ENCODE measurements around the gene ZNRF2.
"Not testable (repeated sequence)": the region's sequence is repeated elsewhere in the genome, so short reads cannot be mapped to it uniquely, and the experiment has no call there.

ZNRF2 gene

DNA sequence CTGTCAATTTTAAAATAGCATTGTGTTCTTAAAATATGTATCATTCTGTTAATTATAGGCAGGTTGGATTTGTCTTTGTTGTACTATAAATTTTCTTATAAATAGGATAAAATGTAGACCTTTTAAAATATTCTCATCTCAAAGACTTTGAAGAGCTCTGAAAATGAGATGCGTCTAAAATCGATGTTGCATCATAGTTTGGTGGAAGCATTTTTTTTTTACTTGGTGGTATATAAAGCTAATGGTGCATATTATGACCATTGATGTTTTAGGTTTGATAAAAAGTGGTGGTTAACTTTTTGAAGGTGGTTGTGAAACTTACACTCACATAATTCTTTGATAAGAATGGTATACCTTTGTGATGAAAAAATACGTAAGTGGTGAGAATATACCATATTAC is 69.1 kb downstream of the ZNRF2 start:
- in situ Hi-C loops (cut with HindIII; ENCODE audit: low sequenced_read_pairs) = no loop called here

DNA sequence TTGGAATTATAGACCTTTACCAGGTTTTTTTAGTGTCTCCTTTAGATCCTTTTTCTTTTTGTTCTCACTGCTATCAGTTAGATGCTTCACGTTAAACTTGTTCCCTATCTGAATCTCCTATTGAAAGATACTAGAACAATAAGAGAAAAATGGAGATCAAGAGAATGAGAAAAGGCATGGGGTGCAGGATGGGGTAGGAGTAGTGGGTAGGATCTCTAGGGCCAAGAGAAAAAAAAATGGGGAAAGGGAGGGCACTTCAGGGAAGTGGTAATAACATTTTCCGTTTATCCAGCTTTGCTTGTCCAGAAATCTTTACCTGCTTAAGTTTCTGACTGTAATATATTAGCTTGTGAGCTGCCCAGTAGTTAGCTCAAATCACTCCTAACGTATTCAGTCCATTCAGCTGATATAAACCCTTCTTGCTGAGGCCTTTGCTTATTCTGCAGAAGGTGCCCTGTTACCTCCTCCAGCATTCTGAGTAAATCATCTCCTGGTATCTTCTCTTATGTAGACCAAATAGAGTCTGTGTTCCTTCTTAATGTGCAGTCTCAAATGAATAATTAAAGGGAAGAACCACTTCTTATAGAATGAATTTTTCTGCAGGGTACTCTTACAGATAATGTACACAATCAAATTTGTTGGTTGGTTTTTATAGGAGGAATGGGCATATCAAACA is 69.7 kb downstream of the ZNRF2 start:
- in situ Hi-C loops (cut with HindIII; ENCODE audit: low sequenced_read_pairs) = no loop called here

DNA sequence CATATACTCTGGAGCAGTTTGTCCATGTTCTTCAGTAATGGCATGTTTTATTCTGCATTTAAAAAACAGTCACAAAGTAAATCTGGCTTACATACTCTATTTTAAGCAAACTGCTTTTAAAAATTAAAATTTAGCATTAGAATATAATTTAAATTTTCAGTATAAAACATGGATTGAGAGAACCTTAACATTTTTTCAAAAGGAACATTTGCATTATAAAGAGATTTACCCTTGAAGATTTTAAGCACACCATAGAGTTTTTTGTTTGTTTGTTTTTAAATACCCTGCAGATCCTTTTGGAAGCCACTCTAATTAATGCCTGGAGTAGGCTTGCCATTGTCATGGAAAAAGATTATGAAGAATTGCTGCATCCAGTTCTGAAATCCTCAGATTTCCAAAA is 70.4 kb downstream of the ZNRF2 start:
- in situ Hi-C loops (cut with HindIII; ENCODE audit: low sequenced_read_pairs) = no loop called here

DNA sequence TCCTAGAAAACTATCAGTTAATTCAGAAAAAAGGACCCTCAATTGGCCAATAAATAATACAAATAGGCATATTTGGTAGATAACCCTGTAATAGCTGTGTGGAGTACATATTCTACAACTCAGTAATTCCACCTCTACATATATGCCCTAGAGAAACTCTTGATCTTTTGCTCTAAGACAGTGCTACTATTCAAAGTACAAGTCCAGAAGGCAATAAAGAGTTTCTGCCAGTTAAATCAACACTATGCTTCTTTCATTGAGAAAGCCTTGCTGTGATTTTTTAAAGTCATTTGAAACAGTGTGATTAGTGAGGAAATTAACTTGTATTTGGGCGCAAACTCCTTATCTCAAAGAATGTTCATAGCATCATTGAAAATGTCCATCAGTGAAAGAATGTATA is 75.6 kb downstream of the ZNRF2 start:
- in situ Hi-C loops (cut with HindIII; ENCODE audit: low sequenced_read_pairs) = no loop called here

DNA sequence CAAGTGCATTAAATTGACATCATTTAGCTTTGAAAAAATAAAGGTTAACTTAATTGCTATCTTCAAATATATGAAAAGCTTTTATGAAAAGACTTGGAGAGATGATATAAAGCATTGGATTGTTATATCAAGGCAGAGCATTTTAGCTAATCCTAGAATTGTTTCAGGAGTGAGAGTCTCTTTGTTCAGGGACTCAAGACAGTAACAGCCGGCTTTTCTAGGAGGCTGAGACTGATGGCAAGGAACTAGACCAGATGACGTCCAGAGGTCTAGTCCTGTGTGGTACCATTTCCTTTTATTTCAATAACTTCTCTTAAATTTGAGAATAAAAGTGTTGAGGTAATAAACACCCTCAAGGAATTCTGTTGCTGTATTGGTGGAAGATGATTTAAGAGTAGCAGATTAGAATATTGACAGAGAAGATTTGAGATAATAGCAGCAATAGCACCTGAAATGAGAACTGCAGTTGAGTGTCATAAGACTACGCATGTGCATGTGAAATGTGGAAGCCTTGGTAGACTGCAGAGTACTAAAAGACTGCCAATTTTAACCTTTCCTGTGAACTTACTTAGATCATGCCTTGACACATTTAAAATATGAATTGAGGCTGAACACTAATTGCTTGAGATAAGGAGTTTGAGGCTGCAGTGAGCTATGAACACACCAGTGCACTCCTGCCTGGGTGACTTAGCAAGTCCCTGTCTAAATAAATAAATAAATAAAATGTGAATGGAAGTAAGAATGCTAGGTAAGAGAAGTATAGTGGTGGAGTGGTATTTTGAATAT is 79.6 kb downstream of the ZNRF2 start:
- in situ Hi-C loops (cut with HindIII; ENCODE audit: low sequenced_read_pairs) = no loop called here

DNA sequence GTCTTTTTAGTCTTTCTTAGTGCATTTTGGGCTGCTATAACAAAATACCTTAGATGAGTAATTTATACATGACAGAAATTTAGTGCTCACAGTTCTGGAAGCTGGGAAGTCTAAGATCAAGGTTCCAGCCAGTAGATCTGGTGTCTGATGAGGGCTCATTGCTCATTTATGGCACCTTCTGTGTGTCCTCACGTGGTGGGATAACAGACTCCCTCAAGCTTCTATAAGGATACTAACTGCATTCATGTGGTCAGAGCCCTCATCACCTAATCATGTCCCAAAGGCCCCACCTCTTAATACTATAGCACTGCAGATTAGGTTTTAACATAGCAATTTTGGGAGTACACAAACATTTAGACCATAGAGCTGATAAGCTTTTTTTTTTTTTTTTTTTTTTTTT is 80.4 kb downstream of the ZNRF2 start:
- in situ Hi-C loops (cut with HindIII; ENCODE audit: low sequenced_read_pairs) = no loop called here

DNA sequence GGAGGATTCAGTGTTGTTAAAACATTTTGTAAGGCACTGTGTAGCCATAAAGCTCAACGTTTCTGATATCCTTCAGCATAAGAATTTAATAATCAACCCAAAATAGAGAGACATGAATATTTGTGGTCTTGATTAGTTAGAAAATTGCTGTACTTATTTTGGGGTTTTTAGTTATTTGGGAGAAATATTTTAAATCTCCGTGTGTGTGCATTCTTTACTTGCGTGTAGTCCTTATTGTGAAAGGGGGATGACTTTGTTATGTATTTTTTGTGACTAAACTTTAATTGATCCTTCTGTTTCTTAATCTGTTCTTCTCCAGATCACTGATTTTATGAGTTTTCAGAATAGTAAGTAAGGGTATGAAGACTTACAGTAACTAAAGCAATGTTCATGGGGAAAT is 81.2 kb downstream of the ZNRF2 start:
- in situ Hi-C loops (cut with HindIII; ENCODE audit: low sequenced_read_pairs) = no loop called here

DNA sequence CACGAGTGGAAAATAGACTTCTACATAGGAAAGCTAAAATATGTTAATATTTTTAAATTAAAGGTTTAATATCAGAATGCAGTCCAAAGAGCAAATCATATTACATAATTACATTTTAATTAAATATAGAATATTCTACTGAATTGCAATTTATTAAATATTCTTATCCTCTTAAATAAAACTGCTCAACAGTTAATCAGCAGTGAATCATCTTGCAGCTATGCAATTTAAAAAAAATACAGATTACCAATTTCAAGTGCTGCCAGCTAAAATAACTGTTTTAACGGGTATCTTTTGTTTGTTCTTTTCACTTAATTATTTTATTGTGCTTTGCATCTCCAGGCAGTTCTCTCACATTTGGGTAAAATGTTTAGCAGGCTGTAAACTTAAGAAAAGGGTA is 82.2 kb downstream of the ZNRF2 start:
- in situ Hi-C loops (cut with HindIII; ENCODE audit: low sequenced_read_pairs) = no loop called here

DNA sequence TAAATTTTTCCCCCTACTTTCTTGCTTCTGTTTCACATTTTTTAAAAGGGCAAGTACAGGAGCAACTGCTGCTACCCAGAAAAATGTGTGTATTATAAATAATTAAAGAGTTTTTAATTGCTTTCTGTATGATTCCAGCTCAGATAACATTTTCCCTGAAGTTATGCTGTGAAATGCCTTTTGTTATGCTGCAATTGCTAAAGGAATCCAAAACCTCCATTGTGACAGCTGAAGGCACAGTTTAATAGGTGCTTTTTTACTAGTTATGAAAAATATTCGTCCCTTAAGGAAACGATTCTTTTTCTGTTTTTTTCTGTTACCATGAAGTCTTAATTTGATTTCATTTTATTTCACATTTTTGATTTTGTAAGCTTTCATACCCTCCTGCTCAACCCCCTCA is 83.2 kb downstream of the ZNRF2 start:
- in situ Hi-C loops (cut with HindIII; ENCODE audit: low sequenced_read_pairs) = no loop called here

DNA sequence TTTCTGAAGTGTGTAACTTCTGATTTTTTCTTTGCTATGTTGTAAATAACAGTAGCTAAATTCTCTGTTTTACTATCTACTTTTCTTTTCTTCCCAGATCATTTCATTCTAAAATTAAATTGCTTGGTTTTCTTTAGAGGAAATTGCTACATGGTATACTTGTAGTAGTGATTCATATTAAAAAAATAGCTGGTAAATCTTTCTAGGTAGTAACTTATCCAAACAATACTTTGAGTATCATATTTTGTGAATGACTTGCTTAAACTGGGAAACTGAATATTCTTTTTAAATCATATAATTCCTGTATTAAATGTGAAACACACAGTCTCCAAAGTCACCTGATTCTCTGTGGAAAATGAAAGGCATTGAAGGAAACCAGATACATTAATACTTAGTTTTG is 85.5 kb downstream of the ZNRF2 start:
- in situ Hi-C loops (cut with HindIII; ENCODE audit: low sequenced_read_pairs) = no loop called here

DNA sequence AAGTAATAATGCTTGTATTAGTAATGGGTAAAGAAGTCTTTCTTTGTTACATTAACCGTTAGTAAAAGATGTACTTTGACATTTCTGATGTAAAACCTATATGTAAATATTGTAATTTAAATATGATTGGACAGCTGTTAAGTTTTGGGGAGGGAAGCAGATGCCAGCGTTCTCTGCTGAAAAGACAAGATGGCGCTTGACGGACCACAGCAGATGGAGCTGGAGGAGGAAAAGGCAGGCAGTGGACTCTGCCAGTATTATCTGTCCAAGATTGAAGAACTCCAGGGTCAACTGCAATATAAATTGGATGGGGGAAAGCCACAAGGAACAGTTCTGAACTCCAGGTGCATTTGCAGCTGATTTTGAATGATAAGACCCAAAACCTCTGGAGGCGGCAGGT is 86.9 kb downstream of the ZNRF2 start:
- in situ Hi-C loops (cut with HindIII; ENCODE audit: low sequenced_read_pairs) = no loop called here

DNA sequence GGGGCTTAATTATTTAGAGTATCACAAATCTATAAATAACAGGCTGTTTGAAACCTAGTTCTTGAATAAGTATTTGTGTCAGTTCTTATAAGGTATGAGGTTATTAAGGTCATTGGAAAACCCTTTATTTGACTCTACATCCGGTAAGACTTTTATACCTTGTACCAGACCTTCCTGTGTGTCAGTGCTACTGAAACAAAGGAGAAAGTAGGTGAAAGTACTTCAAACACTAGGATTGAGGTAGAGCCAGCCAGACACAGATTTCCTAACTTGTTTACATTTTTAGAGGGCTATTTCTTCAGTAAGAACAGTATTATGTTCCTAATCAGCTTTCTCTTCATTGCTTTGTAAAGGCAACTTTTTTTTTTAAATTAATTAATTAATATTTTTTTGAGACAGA is 93.9 kb downstream of the ZNRF2 start:
- in situ Hi-C loops (cut with HindIII; ENCODE audit: low sequenced_read_pairs) = no loop called here

DNA sequence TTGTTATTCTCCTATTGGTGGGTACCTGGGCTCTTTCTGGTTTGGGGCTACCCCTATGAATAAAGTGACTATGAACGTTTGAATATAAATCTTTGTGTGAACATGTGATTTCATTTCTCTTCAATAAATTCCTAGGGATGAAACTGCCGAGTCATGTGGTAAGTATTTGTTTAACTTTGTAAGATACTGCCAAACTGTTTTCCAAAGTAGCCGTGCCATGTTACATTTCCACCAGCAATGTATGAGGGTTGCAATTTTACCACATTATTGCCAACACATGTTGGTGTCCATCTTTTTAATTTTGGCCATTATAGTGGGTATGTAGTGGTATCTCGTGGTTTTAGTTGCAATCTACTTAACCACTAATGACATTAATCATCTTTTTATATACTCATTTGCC is 94.7 kb downstream of the ZNRF2 start:
- in situ Hi-C loops (cut with HindIII; ENCODE audit: low sequenced_read_pairs) = no loop called here

DNA sequence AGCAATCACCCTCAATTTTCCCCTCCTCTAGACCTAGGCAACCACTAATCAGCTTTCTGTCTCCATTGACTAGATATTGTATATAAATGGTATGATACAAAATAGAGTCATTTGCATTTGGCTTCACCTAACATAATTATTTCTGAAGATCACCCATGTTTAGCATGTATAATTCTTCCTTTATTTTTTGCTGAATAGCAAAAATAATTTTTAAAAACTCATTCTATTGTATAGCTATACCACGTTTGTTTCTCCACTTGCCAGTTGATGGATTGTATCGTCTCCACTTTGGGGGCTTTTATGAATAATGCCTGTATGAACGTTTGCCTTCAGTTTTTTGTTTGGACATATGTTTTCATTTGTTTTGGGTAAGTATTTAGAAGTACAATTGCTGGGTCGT is 95.3 kb downstream of the ZNRF2 start:
- in situ Hi-C loops (cut with HindIII; ENCODE audit: low sequenced_read_pairs) = no loop called here

DNA sequence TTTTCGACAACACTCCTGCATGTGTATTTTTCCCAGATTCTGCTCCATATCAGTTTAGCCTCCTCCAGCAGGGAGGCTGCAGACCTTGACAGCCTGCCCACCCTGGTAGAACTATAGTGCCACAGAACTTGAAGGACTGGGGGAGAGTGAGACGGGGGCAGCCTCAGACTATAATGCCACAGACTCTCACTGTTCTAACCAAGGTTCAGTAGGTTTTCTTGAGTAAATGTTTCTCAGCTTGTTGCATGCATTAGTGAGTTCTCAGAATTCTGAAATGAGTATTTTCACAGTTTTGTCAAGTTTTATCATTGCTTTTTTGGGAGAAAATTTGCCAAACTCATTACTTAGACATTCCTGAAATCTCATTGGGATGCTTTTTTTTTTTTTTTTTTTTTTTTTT is 95.9 kb downstream of the ZNRF2 start:
- in situ Hi-C loops (cut with HindIII; ENCODE audit: low sequenced_read_pairs) = no loop called here

DNA sequence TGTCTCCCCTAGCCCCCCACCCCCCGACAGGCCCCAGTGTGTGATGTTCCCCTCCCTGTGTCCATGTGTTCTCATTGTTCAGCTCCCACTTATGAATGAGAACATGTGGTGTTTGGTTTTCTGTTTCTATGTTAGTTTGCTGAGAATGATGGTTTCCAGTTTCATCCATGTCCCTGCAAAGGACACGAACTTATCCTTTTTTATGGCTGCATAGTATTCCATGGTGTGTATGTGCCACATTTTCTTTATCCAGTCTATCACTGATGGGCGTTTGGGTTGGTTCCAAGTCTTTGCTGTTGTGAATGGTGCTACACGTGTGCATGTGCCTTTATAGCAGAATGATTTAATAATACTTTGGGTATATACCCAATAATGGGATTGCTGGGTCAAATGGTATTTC is 96.4 kb downstream of the ZNRF2 start:
- in situ Hi-C loops (cut with HindIII; ENCODE audit: low sequenced_read_pairs) = not testable (repeated sequence)

DNA sequence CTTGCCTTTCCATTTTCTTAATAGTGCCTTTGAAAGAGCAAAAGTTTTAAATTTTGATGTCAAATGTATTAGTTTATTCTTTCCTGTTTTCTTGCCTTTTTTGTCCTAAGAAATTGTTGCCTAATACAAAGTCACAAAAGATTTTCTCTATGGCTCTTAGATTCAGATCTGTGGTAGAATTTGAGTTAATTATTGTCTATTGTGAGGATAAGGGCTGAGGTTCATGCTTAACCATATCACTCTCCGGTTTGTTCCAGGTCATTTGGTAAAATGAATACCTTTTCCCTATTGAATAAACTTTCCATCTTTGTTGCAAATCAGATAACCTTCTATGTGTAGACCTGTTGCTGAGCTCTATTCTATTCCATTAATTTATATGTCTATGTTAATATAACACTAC is 98.2 kb downstream of the ZNRF2 start:
- in situ Hi-C loops (cut with HindIII; ENCODE audit: low sequenced_read_pairs) = no loop called here

DNA sequence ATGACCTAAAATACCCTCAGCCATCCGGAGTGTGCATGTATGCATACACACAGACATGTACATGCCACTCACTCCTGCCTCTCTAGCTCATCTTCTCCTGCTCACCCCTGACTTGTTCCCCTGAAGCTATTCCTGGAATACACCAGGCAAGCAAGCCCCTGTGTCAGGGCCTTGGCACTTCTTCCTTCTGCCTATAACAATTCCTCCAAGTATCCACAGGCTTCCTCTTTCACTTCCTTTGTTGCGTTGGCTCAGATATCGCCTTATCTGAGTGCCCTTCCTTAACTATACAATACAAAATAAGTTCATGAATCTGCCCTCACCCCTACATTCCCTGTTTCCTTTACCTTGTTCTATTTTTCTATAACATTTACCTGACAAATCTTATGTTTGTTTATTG is 105.4 kb downstream of the ZNRF2 start:
- in situ Hi-C loops (cut with HindIII; ENCODE audit: low sequenced_read_pairs) = no loop called here

DNA sequence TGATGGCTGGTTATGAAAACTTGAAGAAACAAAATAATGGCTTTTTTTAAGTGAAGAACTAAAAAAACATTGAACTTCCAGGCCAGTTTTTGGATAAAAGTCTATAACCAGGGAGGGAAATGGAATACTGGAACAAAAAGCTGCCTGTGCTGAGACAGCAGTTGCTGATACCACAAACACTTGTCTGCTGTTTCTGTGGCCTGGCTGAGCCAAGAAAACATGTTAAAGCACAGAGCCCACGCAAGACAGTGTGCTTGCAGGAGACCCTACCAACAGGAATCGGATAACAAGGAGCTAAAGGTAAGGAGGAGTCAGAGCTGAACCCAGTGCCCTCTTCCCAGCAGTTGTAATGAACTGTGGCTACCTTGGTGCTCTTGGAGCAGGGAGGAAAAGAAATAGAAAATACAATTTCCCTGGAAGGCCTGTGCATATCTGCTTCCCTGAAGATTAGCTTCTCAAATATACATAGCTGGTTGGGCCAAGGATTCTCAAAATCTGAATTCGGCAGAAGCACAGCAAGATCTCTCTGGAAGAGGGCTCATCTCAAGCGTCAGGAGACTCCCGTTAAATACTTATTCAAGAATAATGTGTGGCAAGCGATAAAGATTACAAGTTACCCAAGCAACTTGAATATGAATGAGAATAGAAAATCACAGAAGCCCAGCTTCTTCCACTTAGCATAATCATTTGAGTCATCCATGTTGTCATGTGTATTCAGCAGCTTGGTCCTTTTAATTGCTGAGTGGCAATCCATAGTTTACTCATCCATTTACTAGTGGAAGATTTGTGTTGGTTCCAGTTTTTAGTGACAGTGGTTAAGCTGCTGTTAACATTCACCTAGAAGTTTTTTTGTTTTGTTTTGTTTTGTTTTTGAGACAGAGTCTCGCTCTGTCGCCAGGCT is 106.6 kb downstream of the ZNRF2 start:
- in situ Hi-C loops (cut with HindIII; ENCODE audit: low sequenced_read_pairs) = no loop called here

DNA sequence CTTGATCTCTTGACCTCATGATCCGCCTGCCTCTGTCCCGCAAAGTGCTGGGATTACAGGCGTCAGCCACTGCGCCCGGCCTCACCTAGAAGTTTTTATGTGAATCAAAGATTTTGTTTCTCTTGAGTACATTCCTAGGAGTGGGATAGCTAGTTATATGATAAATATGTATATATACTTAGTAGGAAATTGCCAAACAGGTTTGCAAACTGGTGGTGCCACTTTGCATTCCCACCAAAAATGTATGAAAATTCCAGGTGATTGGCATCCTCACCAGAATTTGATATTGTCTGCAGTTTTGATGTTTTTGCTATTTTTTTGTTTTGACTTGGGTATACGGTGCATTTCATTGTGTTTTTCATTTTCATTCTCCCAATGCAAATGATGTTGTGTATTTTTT is 107.4 kb downstream of the ZNRF2 start:
- in situ Hi-C loops (cut with HindIII; ENCODE audit: low sequenced_read_pairs) = no loop called here

DNA sequence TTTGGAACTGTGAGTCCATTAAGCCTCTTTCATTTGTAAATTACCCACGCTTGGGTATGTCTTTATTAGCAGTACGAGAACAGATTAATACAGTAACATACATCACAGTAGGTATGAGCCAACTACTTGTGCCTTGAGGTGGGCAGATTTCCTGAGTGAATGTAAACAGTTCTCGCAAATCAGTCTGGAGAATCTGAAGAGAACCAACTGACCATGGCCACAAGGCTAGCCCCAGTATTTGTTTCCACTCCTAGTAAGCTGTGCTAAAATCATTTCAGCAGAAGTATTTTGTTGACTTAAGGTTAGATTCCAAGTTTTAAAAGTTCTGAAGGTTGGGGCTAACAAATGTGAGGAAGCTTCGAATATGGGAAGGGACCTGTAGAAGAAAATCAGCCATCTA is 111.3 kb downstream of the ZNRF2 start:
- in situ Hi-C loops (cut with HindIII; ENCODE audit: low sequenced_read_pairs) = no loop called here

DNA sequence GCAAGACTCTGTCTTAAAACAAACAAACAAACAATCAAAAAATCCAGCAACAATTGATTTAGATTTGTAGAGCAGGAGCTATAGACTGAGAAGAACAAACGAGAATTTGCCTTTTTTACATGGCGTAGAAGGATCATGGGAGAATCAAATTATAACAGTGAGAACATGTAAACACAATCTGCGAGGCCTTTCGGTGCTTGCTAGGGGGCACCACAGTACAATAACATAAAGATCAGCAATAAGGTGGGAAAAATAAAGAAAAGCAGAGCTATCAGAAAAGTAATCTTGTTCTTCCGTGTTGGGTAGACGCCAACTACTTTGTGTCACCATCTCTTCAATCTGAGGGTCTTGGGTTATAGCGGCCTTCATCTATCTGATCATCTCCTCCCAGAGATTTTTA is 112.0 kb downstream of the ZNRF2 start:
- in situ Hi-C loops (cut with HindIII; ENCODE audit: low sequenced_read_pairs) = no loop called here

Data from endothelial cell of hepatic sinusoid (primary cell).